K562 (cell line): ENCODE measurements around the gene CASTOR1. TPM values are rescaled to one million over a fixed set of nuclear protein-coding genes. Genes with fewer than 3 reads are reported as not detected.

Experiments used
- ATAC-seq: fragments of 200-7000 bp; cut with Tn5 transposase; 3 replicates; pipeline ENCODE4 v1.9.1; 2020; ENCODE audit warnings: moderate library complexity
- BruUV-seq: library from RNA; stranded (reverse); fragments of 400-500 nt; replicated peaks from 2 replicates; lab custom pipeline; 2021; lab: Mats Ljungman, UMichigan
- CTCF ChIA-PET: fragments of 300-600 bp; formaldehyde crosslinking; extraction: SDS; loops from one replicate; lab custom pipeline; 2021; ENCODE audit warnings: low intra/inter-chr PET ratio; lab: Yijun Ruan, JAX
- POLR2A ChIA-PET: fragments of 300-600, 350-650 bp; sonication (Branson Sonifier 250); formaldehyde crosslinking; extraction: SDS; loops from one replicate; lab custom pipeline; 2021; ENCODE audit warnings: antibody characterized with exemption, inconsistent platforms; lab: Yijun Ruan, JAX
- DNase-seq, 4 experiments: peaks; one replicate each; pipeline versions ENCODE4 v3.0.0 to v3.0.0-alpha.2; 2011 to 2018; ENCODE audit warnings: low spot score in 3 of 4, mixed read lengths in 3 of 4; ENCODE audit errors: extremely low read depth in 1 of 4
- FAIRE-seq: peaks from 2 replicates; lab custom pipeline; 2011; peaks lifted over from hg19 to GRCh38; lab: Jason Lieb, UNC
- H2AFZ ChIP-seq: 2 replicates; pipeline ENCODE4 v1.6.0; 2011; ENCODE audit warnings: low read depth, low read length, control low read depth, inconsistent platforms
- H3K27ac ChIP-seq: fragments of 200-600 bp; 3 replicates; pipeline ENCODE4 v1.8.0; 2011; ENCODE audit warnings: low read depth, mild to moderate bottlenecking, control low read depth, inconsistent platforms, low read length, moderate library complexity, mixed read lengths; ENCODE audit errors: extremely low read depth
- H3K27me3 ChIP-seq, 2 experiments: fragments of 300-600 bp in 1 of 2; 2 replicates in 1 of 2; 3 replicates in 1 of 2; pipeline versions ENCODE4 v1.6.0 to v1.8.0; 2011; ENCODE audit warnings: inconsistent platforms in 2 of 2, low read length in 2 of 2, mild to moderate bottlenecking in 1 of 2, mixed read lengths in 1 of 2, moderate library complexity in 1 of 2; ENCODE audit not compliant: control insufficient read depth in 2 of 2, insufficient read depth in 2 of 2
- H3K36me3 ChIP-seq: fragments of 300-600 bp; 3 replicates; pipeline ENCODE4 v1.8.0; 2011; ENCODE audit warnings: mild to moderate bottlenecking, low read length, inconsistent platforms; ENCODE audit not compliant: control insufficient read depth, insufficient read depth
- H3K4me1 ChIP-seq, 2 experiments: fragments of 200-600 bp in 1 of 2; replicated peaks in 1 of 2; 2 replicates in 1 of 2; 3 replicates in 1 of 2; pipeline versions ENCODE4 v1.5.1 to v1.8.0; 2011; ENCODE audit warnings: inconsistent platforms in 2 of 2, low read length in 2 of 2, mild to moderate bottlenecking in 1 of 2, mixed read lengths in 1 of 2, moderate library complexity in 1 of 2; ENCODE audit not compliant: control insufficient read depth in 2 of 2, insufficient read depth in 2 of 2
- H3K4me2 ChIP-seq: 2 replicates; pipeline ENCODE4 v1.6.1; 2011; ENCODE audit warnings: low read length, control low read depth, inconsistent platforms, mixed read lengths; ENCODE audit not compliant: insufficient read depth
- H3K4me3 ChIP-seq: fragments of 200-600 bp; sonication (generic), shearing (Covaris generic); 2 replicates; pipeline ENCODE4 v1.5.1; 2016; ENCODE audit warnings: control low read depth, inconsistent platforms
- H3K79me2 ChIP-seq: fragments of 200-600 bp; 3 replicates; pipeline ENCODE4 v1.8.0; 2011; ENCODE audit warnings: low read length, inconsistent platforms; ENCODE audit not compliant: control insufficient read depth, insufficient read depth
- H3K9ac ChIP-seq, 2 experiments: 2 replicates each; pipeline versions ENCODE4 v1.6.0 to v1.6.1; 2011; ENCODE audit warnings: low read depth in 2 of 2, low read length in 2 of 2, control low read depth in 1 of 2, inconsistent platforms in 1 of 2, mild to moderate bottlenecking in 1 of 2, mixed read lengths in 1 of 2; ENCODE audit not compliant: insufficient read depth in 1 of 2
- H3K9me1 ChIP-seq: one replicate; pipeline ENCODE4 v1.6.0; 2011; ENCODE audit warnings: inconsistent platforms, mild to moderate bottlenecking, low read length, moderate library complexity; ENCODE audit not compliant: control insufficient read depth, insufficient read depth
- H3K9me3 ChIP-seq: replicated peaks from 2 replicates; pipeline ENCODE4 v1.5.1; 2011; ENCODE audit warnings: low read depth, low read length, inconsistent platforms; ENCODE audit not compliant: control insufficient read depth, insufficient read depth
- H4K20me1 ChIP-seq: replicated peaks from 2 replicates; pipeline ENCODE4 v1.6.1; 2011; ENCODE audit warnings: low read length, inconsistent platforms, mixed read lengths; ENCODE audit not compliant: control insufficient read depth, insufficient read depth
- BCOR ChIP-seq: fragments of 450-650 bp; IDR thresholded peaks from 2 replicates; pipeline ENCODE4 v1.6.1; 2016
- CBX8 ChIP-seq: fragments of 200-600 bp; sonication (generic); IDR thresholded peaks from 2 replicates; pipeline ENCODE4 v1.6.1; 2012; ENCODE audit warnings: borderline replicate concordance, mixed run types, low read depth, mild to moderate bottlenecking, moderate library complexity, mixed read lengths, low read length, control low read depth, inconsistent platforms; ENCODE audit not compliant: poor library complexity, severe bottlenecking; ENCODE audit errors: extremely low read depth
- EWSR1 ChIP-seq: fragments of 450-650 bp; IDR thresholded peaks from 2 replicates; pipeline ENCODE4 v1.6.1; 2018; ENCODE audit warnings: borderline replicate concordance, mild to moderate bottlenecking, low read depth, moderate library complexity; ENCODE audit not compliant: partially characterized antibody
- FOXO4 ChIP-seq: fragments of 450-650 bp; formaldehyde crosslinking; IDR thresholded peaks from 2 replicates; pipeline ENCODE4 v1.4.0; 2020; ENCODE audit warnings: mild to moderate bottlenecking, moderate library complexity
- HDAC8 ChIP-seq: fragments of 450-650 bp; IDR thresholded peaks from 2 replicates; pipeline ENCODE4 v1.6.1; 2016; ENCODE audit warnings: mild to moderate bottlenecking, missing genetic modification characterization, moderate library complexity, missing compliant biosample characterization
- HLTF ChIP-seq: fragments of 450-650 bp; IDR thresholded peaks from 2 replicates; pipeline ENCODE4 v1.6.1; 2016
- KDM1A ChIP-seq, 2 experiments: fragments of 450-650 bp; IDR thresholded peaks; 2 replicates each; pipeline ENCODE4 v1.6.1; 2016; ENCODE audit warnings: mild to moderate bottlenecking in 2 of 2
- MYNN ChIP-seq, 2 experiments: sonication (generic); formaldehyde crosslinking in 1 of 2; IDR thresholded peaks; 2 replicates each; pipeline versions ENCODE4 v1.5.0 to v1.6.1; 2016 to 2020; ENCODE audit warnings: antibody characterized with exemption in 1 of 2, missing genetic modification reagents in 1 of 2
- NCOR1 ChIP-seq: fragments of 450-650 bp; IDR thresholded peaks from 2 replicates; pipeline ENCODE4 v1.6.1; 2016; ENCODE audit warnings: mild to moderate bottlenecking, moderate library complexity
- PRPF4 ChIP-seq: fragments of 200-400 bp; formaldehyde crosslinking; IDR thresholded peaks from one replicate; pipeline ENCODE4 v1.6.1; 2017; ENCODE audit warnings: low read length, low read depth, mild to moderate bottlenecking; ENCODE audit not compliant: insufficient read depth, poor library complexity, severe bottlenecking
- PTBP1 ChIP-seq: fragments of 200-400 bp; formaldehyde crosslinking; IDR thresholded peaks from 2 replicates; pipeline ENCODE4 v1.6.1; 2017; ENCODE audit warnings: low read depth, low read length
- RBM25 ChIP-seq: fragments of 200-400 bp; formaldehyde crosslinking; IDR thresholded peaks from 2 replicates; pipeline ENCODE4 v1.6.1; 2018; ENCODE audit warnings: low read length, low read depth, moderate library complexity; ENCODE audit not compliant: severe bottlenecking
- SMAD3 ChIP-seq: fragments of 450-650 bp; formaldehyde crosslinking; conservative IDR thresholded peaks from 2 replicates; pipeline ENCODE4 v1.4.0; 2020; ENCODE audit warnings: mild to moderate bottlenecking
- THRAP3 ChIP-seq: fragments of 450-650 bp; IDR thresholded peaks from 2 replicates; pipeline ENCODE4 v1.6.1; 2016; ENCODE audit warnings: mild to moderate bottlenecking, inconsistent platforms, borderline replicate concordance
- ZBTB7A ChIP-seq: IDR thresholded peaks from 2 replicates; pipeline ENCODE4 v1.6.1; 2011; ENCODE audit warnings: low read depth, mild to moderate bottlenecking, low read length, moderate library complexity, borderline replicate concordance; ENCODE audit not compliant: control insufficient read depth
- ZFX ChIP-seq: sonication (generic); formaldehyde crosslinking; IDR thresholded peaks from 2 replicates; pipeline ENCODE4 v1.8.0; 2022; ENCODE audit warnings: mild to moderate bottlenecking, missing genetic modification reagents, moderate library complexity
- ZKSCAN8 ChIP-seq: fragments of 200-800 bp; sonication (Bioruptor generic); IDR thresholded peaks from 2 replicates; pipeline ENCODE4 v1.6.1; 2016; ENCODE audit warnings: missing genetic modification characterization, missing compliant biosample characterization
- ZNF277 ChIP-seq: fragments of 250-450 bp; sonication (Bioruptor Pico); IDR thresholded peaks from 2 replicates; pipeline ENCODE4 v1.8.0; 2022; ENCODE audit warnings: inconsistent platforms, mild to moderate bottlenecking, moderate library complexity, borderline replicate concordance
- ZNF696 ChIP-seq: fragments of 250-450 bp; sonication (Bioruptor Pico); conservative IDR thresholded peaks from 2 replicates; pipeline ENCODE4 v1.4.0; 2020; ENCODE audit warnings: mild to moderate bottlenecking, moderate library complexity
- WGBS: fragments of 100-300 bp; shearing (Covaris generic); methylation state at CpG from one replicate; pipeline ENCODE4 v1.1.6; 2016; ENCODE audit warnings: low coverage, mixed read lengths; ENCODE audit not compliant: insufficient coverage; ENCODE audit errors: missing lambda C conversion rate; 5-methylcytosine and 5-hydroxymethylcytosine counted together
- in situ Hi-C: fragments of 300-500 bp; cut with MboI; formaldehyde crosslinking; loops from 4 replicates; pipeline ENCODE4 v1.15.0; 2018; ENCODE audit warnings: inconsistent platforms, mixed read lengths
- intact Hi-C: fragments of 100-400 bp; cut with micrococcal nuclease; formaldehyde crosslinking; loops from 2 replicates; pipeline ENCODE4 v1.14.2; 2022
- polyA plus RNA-seq, 8 experiments: library from polyadenylated mRNA; depleted of rRNA in 4 of 8; stranded (reverse) in 5 of 8; unstranded in 3 of 8; fragments of >200 nt; fragmentation: Nextera tagmentation in 2 of 8; fragmentation: Illumina TruSeq in 1 of 8; extraction: Ambion mirVana in 2 of 8; extraction: Trizol in 1 of 8; gene quantifications; 2 replicates each; pipeline versions ENCODE4 v1.2.1 to v1.2.3, GENCODE V29; 2011 to 2014; ENCODE audit warnings: inconsistent platforms in 1 of 8, missing spikeins in 1 of 8
- total RNA-seq, 7 experiments: library from RNA; depleted of rRNA in 6 of 7; stranded (reverse); fragments of >200 nt in 6 of 7; fragmentation: Illumina TruSeq in 2 of 7; extraction: Trizol in 2 of 7; gene quantifications; 2 replicates each; pipeline versions ENCODE4 v1.2.1 to v1.2.3, GENCODE V29; 2011 to 2021; ENCODE audit warnings: low replicate concordance in 1 of 7

CASTOR1 gene
- total and polyA plus RNA-seq, 9 of the 15 experiments (the other 6 are each of a cell fraction or from before 2014, with no cell fraction given) = 0.35 to 2.6 (median 1.1) TPM

- POLR2A ChIA-PET = interaction anchor here (0.6 to 1.4 kb wide), 3 partner anchors 11 to 69 kb away, joined by 5 to 8 read pairs (median 6); no protein-coding TSS in a partner anchor
- peak overlapping the region in 1 of 2 experiments; percentile 84; a peak in 3 of 4 replicates for H3K9ac ChIP-seq
- H4K20me1 ChIP-seq = peaks cover 6% of the 10 kb centered on the region; the same call in 1 of the 2 replicates
- H3K27ac ChIP-seq = no peak overlapping the region
- H3K4me3 ChIP-seq = peak overlapping the region; percentile 58
- DNase-seq (no peak), FAIRE-seq (no peak), ATAC-seq (no peak)
- intact Hi-C loops = loop anchor here (2.0 kb wide), 1 partner anchor 38 kb away; the partner anchor contains the start of gene TBC1D10A
- 34% methylated on average over 20 of the region's 27 CpGs for WGBS
- CTCF ChIA-PET = interaction anchor here (1.2 to 2.9 kb wide), 5 partner anchors 26 to 197 kb away, joined by 3 to 31 read pairs (median 17); partner anchors contain the start of gene RNF215
- H3K79me2 ChIP-seq = no peaks in the 10 kb centered on the region
- no peaks in the 10 kb centered on the region for H3K27me3 ChIP-seq
- in situ Hi-C loops = loop anchor here (10.0 kb wide), 1 partner anchor 316 kb away; the partner anchor contains the start of gene TCN2
- H3K4me2 ChIP-seq = peak overlapping the region; percentile 60
- H3K4me1 ChIP-seq = peaks cover 21 to 65% of the 10 kb centered on the region in 2 experiments; a peak in 4 of 5 replicates
- H3K9me1 ChIP-seq = no peaks in the 10 kb centered on the region
- peak overlapping the region; percentile 77; the same call in 1 of the 2 replicates for H2AFZ ChIP-seq
- no TSS peak for BruUV-seq
- no peaks in the 10 kb centered on the region for H3K9me3 ChIP-seq
- H3K36me3 ChIP-seq = peaks cover 11% of the 10 kb centered on the region; the same call in 1 of the 3 replicates
- TF ChIP-seq KDM1A (IDR thresholded peaks at IDR 0.05) (peak; percentile 35 to 64; a peak in 3 of 4 replicates), HDAC8 (no peak), FOXO4 (CRISPR knock-in tag) (no peak), ZBTB7A (0 out of 2 replicates have a peak, but pooled peaks have one; percentile 19), THRAP3 (no peak), RBM25 (peak; percentile 93), PRPF4 (no peak), MYNN (IDR thresholded peaks at IDR 0.05) (no peak), MYNN (CRISPR knock-in tag; IDR thresholded peaks at IDR 0.05) (no peak), ZNF277 (CRISPR knock-in tag) (no peak), CBX8 (no peak), ZNF696 (CRISPR knock-in tag) (no peak), ZKSCAN8 (CRISPR knock-in tag) (no peak), ZFX (peak; percentile 47; the same call in 1 of the 2 replicates), SMAD3 (CRISPR knock-in tag) (no peak), NCOR1 (no peak), PTBP1 (0 out of 2 replicates have a peak, but pooled peaks have one; percentile 36), EWSR1 (no peak), HLTF (no peak), BCOR (peak; percentile 87)
Measured at GRCh38 chr22:30288419-30289140, 725 bp downstream of the CASTOR1 start.
